ENCODE measurements around the gene BCKDHA.

The BCKDHA gene

GRCh38 chr19:41445575-41445974 lies 48.0 kb downstream of the BCKDHA start:
- ChIA-PET CTCF (interaction anchor here (0.6 kb wide), 1 partner anchor 120 kb away, joined by 4 read pairs; no protein-coding TSS in a partner anchor), POLR2A (ENCODE audit: low non-redundant PET) (no interaction called here)
- TF ChIP-seq CTCF (conservative IDR thresholded peaks at IDR 0.05; ENCODE audit: low read depth), result no peak
- no peak for DNase-seq (ENCODE audit: low spot score)
- no peak overlapping the region for H3K27ac ChIP-seq

- CTCF ChIA-PET, result interaction anchor here (0.6 to 5.5 kb wide), 5 partner anchors 19 to 145 kb away, joined by 3 to 39 read pairs (median 10); no protein-coding TSS in a partner anchor
- no peak for TF ChIP-seq CTCF (conservative IDR thresholded peaks at IDR 0.05; ENCODE audit: low read depth)
- no peak for DNase-seq (ENCODE audit: low spot score)
- POLR2A ChIA-PET (ENCODE audit: low non-redundant PET), result no interaction called here
- H3K27ac ChIP-seq, result no peak overlapping the region
Measured at GRCh38 chr19:41447732-41448332, 50.2 kb downstream of the BCKDHA start.

GRCh38 chr19:41449079-41449864 lies 51.7 kb downstream of the BCKDHA start:
- ChIA-PET POLR2A (ENCODE audit: low non-redundant PET) (no interaction called here), CTCF (interaction anchor here (0.6 to 5.5 kb wide), 22 partner anchors 8 to 720 kb away, joined by 3 to 39 read pairs (median 3); partner anchors contain the start of gene CEACAM21)
- DNase-seq (ENCODE audit: low spot score), result peak; percentile 83
- TF ChIP-seq CTCF (conservative IDR thresholded peaks at IDR 0.05; ENCODE audit: low read depth), result peak; percentile 97
- no peak overlapping the region for H3K27ac ChIP-seq

GRCh38 chr19:41449865-41450178 lies 52.2 kb downstream of the BCKDHA start:
- DNase-seq (ENCODE audit: low spot score), result no peak
- ChIA-PET POLR2A (ENCODE audit: low non-redundant PET) (no interaction called here), CTCF (interaction anchor here (0.6 to 5.5 kb wide), 12 partner anchors 13 to 262 kb away, joined by 3 to 39 read pairs (median 4); partner anchors contain the start of gene CEACAM21)
- H3K27ac ChIP-seq, result no peak overlapping the region
- TF ChIP-seq CTCF (conservative IDR thresholded peaks at IDR 0.05; ENCODE audit: low read depth), result no peak

GRCh38 chr19:41452584-41453275 lies 55.1 kb downstream of the BCKDHA start:
- no peak for DNase-seq (ENCODE audit: low spot score)
- POLR2A ChIA-PET (ENCODE audit: low non-redundant PET), result no interaction called here
- H3K27ac ChIP-seq, result no peak overlapping the region
- no peak for TF ChIP-seq CTCF (conservative IDR thresholded peaks at IDR 0.05; ENCODE audit: low read depth)
- CTCF ChIA-PET, result no interaction called here

GRCh38 chr19:41455936-41456335 lies 58.3 kb downstream of the BCKDHA start:
- H3K27ac ChIP-seq, result no peak overlapping the region
- TF ChIP-seq CTCF (conservative IDR thresholded peaks at IDR 0.05; ENCODE audit: low read depth), result no peak
- ChIA-PET CTCF (no interaction called here), POLR2A (ENCODE audit: low non-redundant PET) (no interaction called here)
- DNase-seq (ENCODE audit: low spot score), result no peak
